DND-41 (cell line): ENCODE measurements around the gene NME1.

Experiments used
- EZH2 ChIP-seq: IDR thresholded peaks from 3 replicates; pipeline ENCODE4 v1.6.1; 2012; ENCODE audit warnings: borderline replicate concordance, low read depth, mild to moderate bottlenecking, moderate library complexity, low read length, inconsistent platforms; ENCODE audit not compliant: severe bottlenecking
- TF ChIP-seq, protein P1 (sequence below): IDR thresholded peaks from 2 replicates; pipeline ENCODE4 v1.5.1; 2012; ENCODE audit warnings: borderline replicate concordance, low read length, moderate library complexity, mild to moderate bottlenecking; ENCODE audit not compliant: poor library complexity, severe bottlenecking; ENCODE audit errors: extremely low read depth

DNA sequence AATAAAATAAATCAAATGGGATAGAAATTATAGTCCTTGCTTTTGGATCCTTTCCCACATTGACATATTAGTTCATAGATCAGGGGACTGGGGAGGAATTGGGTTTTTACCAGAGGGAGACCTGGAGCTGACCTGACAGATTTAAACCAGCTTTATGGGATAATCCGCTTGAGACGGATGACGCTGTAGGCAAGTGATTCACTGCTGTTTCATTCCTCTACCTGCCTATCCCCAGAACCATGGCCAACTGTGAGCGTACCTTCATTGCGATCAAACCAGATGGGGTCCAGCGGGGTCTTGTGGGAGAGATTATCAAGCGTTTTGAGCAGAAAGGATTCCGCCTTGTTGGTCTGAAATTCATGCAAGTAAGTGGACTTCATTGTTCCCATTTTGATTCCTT is 2.1 kb downstream of the NME1 start:
- TF ChIP-seq, protein P1, sequence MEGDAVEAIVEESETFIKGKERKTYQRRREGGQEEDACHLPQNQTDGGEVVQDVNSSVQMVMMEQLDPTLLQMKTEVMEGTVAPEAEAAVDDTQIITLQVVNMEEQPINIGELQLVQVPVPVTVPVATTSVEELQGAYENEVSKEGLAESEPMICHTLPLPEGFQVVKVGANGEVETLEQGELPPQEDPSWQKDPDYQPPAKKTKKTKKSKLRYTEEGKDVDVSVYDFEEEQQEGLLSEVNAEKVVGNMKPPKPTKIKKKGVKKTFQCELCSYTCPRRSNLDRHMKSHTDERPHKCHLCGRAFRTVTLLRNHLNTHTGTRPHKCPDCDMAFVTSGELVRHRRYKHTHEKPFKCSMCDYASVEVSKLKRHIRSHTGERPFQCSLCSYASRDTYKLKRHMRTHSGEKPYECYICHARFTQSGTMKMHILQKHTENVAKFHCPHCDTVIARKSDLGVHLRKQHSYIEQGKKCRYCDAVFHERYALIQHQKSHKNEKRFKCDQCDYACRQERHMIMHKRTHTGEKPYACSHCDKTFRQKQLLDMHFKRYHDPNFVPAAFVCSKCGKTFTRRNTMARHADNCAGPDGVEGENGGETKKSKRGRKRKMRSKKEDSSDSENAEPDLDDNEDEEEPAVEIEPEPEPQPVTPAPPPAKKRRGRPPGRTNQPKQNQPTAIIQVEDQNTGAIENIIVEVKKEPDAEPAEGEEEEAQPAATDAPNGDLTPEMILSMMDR, result no peak
- TF ChIP-seq EZH2, result no peak
